Adrenal gland (tissue), 12 donors: ENCODE results near the gene ZNF792. TPM values are rescaled to one million over a fixed set of nuclear protein-coding genes. Genes with fewer than 3 reads are reported as not detected.
A peak's percentile ranks its signal among the peaks of the same experiment; 100 is the strongest.
"Not testable (repeated sequence)": the region's sequence is repeated elsewhere in the genome, so short reads cannot be mapped to it uniquely, and the experiment has no call there.

Experiments used
- DNase-seq, 7 donors: peaks; one replicate each; pipeline ENCODE4 v3.0.0-alpha.2; 2019 to 2020
- H3K27ac ChIP-seq, 5 donors: fragments of 200-600 bp; sonication (generic) in 4 of 5; 1 replicate in 3 of 5; 2 replicates in 2 of 5; pipeline versions ENCODE4 v1.5.1 to v1.8.0; 2016 to 2020; ENCODE audit warnings: mild to moderate bottlenecking in 1 of 5
- H3K27me3 ChIP-seq: fragments of 200-600 bp; 2 replicates; pipeline ENCODE4 v1.8.0; 2021
- H3K36me3 ChIP-seq, 2 donors: fragments of 200-600 bp; replicated peaks in 1 of 2; 1 replicate in 1 of 2; 2 replicates in 1 of 2; pipeline versions ENCODE4 v1.5.1 to v1.8.0; 2018 to 2022
- H3K4me1 ChIP-seq, 2 donors: fragments of 200-600 bp; replicated peaks in 1 of 2; 1 replicate in 1 of 2; 2 replicates in 1 of 2; pipeline versions ENCODE4 v1.5.1 to v1.8.0; 2018 to 2021
- H3K4me3 ChIP-seq, 4 donors: fragments of 200-600 bp; sonication (generic) in 3 of 4; one replicate each; pipeline ENCODE4 v1.5.1; 2016 to 2018
- H3K9me3 ChIP-seq, 3 donors: fragments of 200-600 bp; sonication (generic) in 1 of 3; replicated peaks in 1 of 3; 1 replicate in 2 of 3; 2 replicates in 1 of 3; pipeline versions ENCODE4 v1.5.1 to v1.8.0; 2016 to 2021
- POLR2A ChIP-seq, 2 donors: fragments of 450-650 bp; IDR thresholded peaks; one replicate each; pipeline ENCODE4 v1.6.1; 2017; ENCODE audit warnings: antibody characterized with exemption in 2 of 2, mild to moderate bottlenecking in 2 of 2, moderate library complexity in 1 of 2
- WGBS, 4 donors: extraction: QIAGEN DNeasy Blood & Tissue Kit in 2 of 4; methylation state at CpG; one replicate each; pipeline versions ENCODE4 v1.1.5 to v1.1.7; 2013 to 2017; 5-methylcytosine and 5-hydroxymethylcytosine counted together
- intact Hi-C, 2 donors: fragments of 100-400 bp; cut with DNase I; formaldehyde crosslinking; loops; one replicate each; pipeline versions ENCODE4 v1.14.1 to v1.15.0; 2022 to 2023
- polyA plus RNA-seq, 3 donors: library from polyadenylated mRNA; stranded (reverse); fragments of 200-250 nt in 2 of 3; fragments of 350-450 nt in 1 of 3; fragmentation: Illumina TruSeq in 1 of 3; extraction: RNeasy Lipid Tissue Mini Kit (QIAGEN cat#74804) in 1 of 3; gene quantifications; one replicate each; pipeline ENCODE4 v1.2.3, GENCODE V29; 2013 to 2014
- total RNA-seq, 9 donors: library from RNA; depleted of rRNA in 4 of 9; stranded (reverse); fragments of >200 nt in 4 of 9; fragments of 120-200 nt in 1 of 9; fragmentation: NEBNext Ultra II Directional in 1 of 9; extraction: Animal tissue kit (Norgen Biotek cat#: 25700) in 1 of 9; gene quantifications; one replicate each; pipeline versions ENCODE4 v1.1.0 to v1.2.4, GENCODE V29; 2013 to 2023
- TF ChIP-seq, protein P1 (sequence below), 6 experiments: fragments of 450-650 bp in 4 of 6; fragments of 200-600 bp in 2 of 6; sonication (generic) in 1 of 6; IDR thresholded peaks; 1 replicate in 5 of 6; 2 replicates in 1 of 6; pipeline versions ENCODE4 v1.5.1 to v1.8.0; 2016 to 2021; ENCODE audit warnings: antibody characterized with exemption in 6 of 6, mild to moderate bottlenecking in 2 of 6, moderate library complexity in 1 of 6
- donor health status: healthy with polysubstance abuse.
- donor health status: Bipolar disorder and iron deficiency.
- donor health status: DM: yes; HTN: yes; CAD: no.
- donor health status: DM: no; HTN: no; CAD: no.
- donor health status: DM: no; HTN: no; CAD: no.
- donor health status: DM: yes; HTN: yes; CAD: no.

The ZNF792 gene
- total and polyA plus RNA-seq, 12 donors: 0.61 to 8.4 (median 6.5) TPM

DNA sequence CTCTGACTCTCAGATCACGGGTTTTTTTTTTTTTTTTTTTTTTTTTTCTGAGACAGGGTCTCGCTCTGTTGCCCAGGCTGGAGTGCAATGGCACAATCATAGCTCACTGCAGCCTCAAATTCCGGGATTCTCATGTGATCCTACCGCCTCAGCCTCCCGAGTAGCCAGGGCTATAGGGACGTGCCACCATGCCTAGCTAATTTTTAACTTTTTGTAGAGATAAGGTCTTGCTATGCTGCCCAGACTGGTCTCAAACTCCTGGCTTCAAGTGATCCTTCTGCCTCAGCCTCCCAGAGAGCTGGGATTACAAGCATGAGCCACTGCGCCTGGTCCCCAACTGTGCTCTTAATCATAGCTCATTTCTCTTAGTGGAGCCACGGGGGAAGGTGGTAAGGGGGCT, 31.5 kb upstream of the ZNF792 start:
- intact Hi-C loops: no loop called here
- Histone ChIP-seq H3K27ac (no peak overlapping the region), H3K4me3 (no peak overlapping the region), H3K9me3 (no peaks in the 10 kb centered on the region), H3K4me1 (peaks cover 7 to 29% of the 10 kb centered on the region in 2 donors), H3K36me3 (no peaks in the 10 kb centered on the region), H3K27me3 (no peaks in the 10 kb centered on the region)
- 92 to 94% (median 93%) methylated on average over 7 to 8 of the region's 8 CpGs for WGBS, 4 donors
- TF ChIP-seq POLR2A (IDR thresholded peaks at IDR 0.05): no peak
- TF ChIP-seq, protein P1, sequence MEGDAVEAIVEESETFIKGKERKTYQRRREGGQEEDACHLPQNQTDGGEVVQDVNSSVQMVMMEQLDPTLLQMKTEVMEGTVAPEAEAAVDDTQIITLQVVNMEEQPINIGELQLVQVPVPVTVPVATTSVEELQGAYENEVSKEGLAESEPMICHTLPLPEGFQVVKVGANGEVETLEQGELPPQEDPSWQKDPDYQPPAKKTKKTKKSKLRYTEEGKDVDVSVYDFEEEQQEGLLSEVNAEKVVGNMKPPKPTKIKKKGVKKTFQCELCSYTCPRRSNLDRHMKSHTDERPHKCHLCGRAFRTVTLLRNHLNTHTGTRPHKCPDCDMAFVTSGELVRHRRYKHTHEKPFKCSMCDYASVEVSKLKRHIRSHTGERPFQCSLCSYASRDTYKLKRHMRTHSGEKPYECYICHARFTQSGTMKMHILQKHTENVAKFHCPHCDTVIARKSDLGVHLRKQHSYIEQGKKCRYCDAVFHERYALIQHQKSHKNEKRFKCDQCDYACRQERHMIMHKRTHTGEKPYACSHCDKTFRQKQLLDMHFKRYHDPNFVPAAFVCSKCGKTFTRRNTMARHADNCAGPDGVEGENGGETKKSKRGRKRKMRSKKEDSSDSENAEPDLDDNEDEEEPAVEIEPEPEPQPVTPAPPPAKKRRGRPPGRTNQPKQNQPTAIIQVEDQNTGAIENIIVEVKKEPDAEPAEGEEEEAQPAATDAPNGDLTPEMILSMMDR (IDR thresholded peaks at IDR 0.05): no peak
- no peak for DNase-seq

DNA sequence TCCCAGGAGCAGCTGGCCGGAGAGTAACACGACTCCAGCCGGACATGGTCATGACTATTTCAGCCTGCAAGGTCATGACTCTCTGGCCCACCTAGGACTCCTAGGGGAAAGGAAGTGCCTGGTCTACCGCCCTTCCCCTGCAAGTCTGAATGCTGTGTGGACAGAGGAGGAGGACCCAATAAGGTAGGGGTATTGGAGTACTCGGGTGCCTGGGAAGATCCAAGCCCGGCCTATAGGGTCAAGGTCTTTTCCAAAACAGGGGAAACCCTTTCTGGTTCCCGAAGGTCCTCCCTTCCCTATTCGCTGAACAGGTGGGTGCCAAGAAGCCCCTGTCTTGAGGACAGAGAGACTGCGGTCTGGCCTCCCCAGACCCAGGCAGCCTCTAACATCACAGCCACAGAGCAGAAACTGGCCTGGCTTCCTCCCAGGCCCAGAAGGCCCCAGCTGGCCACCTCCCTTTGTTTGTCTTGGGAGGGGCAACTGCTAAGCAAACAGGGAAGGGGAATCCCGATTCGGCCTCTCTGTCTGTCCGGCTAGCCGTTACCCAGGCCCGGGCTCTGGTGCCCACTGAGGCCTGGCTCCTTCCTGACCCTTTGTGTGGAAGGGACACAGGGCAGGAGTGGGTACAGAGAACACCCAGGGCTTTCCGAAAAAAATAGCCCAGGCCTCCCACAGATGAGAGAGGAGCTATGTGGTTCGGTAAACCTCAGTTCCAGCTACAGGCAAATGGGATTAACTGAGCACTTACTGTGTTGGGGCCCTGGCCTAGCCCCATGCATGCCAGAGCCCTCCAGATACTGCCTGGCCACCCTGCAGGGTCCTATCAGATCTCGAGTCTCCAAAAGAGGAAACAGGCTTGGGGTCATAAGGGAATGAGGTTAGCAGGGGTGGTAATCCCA, 30.9 kb upstream of the ZNF792 start:
- H3K9me3 ChIP-seq: no peaks in the 10 kb centered on the region
- H3K27ac ChIP-seq: peak overlapping the region in 4 of 5 donors; percentile 27 to 74 (median 38)
- DNase-seq: no peak
- intact Hi-C loops: no loop called here
- H3K4me3 ChIP-seq: no peak overlapping the region
- peaks cover 7 to 29% of the 10 kb centered on the region in 2 donors for H3K4me1 ChIP-seq
- H3K27me3 ChIP-seq: no peaks in the 10 kb centered on the region
- 60 to 80% (median 67%) methylated on average over 14 to 17 of the region's 17 CpGs for WGBS, 4 donors
- H3K36me3 ChIP-seq: no peaks in the 10 kb centered on the region
- TF ChIP-seq, protein P1 (IDR thresholded peaks at IDR 0.05): no peak
- TF ChIP-seq POLR2A (IDR thresholded peaks at IDR 0.05): no peak

DNA sequence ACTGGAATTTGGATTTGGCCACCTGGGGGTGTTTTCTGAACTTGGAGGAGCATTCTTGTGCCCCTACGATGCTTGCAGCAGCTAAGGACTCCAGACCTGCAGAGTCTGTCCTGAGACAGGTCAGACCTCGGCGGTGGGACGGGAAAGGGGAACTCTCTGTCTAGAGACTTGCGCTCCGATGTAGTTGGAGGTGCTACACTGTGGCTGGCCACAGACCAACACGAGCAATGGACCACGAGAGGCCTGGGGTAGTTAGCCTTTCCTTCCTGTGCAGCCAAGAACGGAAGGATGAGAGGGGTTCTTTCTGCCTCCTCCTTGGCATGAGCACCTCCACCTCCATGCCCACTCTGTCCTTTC, 30.2 kb upstream of the ZNF792 start:
- Histone ChIP-seq H3K36me3 (no peaks in the 10 kb centered on the region), H3K27me3 (no peaks in the 10 kb centered on the region), H3K4me1 (peaks cover 3 to 25% of the 10 kb centered on the region in 2 donors), H3K4me3 (no peak overlapping the region), H3K9me3 (no peaks in the 10 kb centered on the region), H3K27ac (peak overlapping the region in 1 of 5 donors; percentile 74)
- TF ChIP-seq POLR2A (IDR thresholded peaks at IDR 0.05): no peak
- TF ChIP-seq, protein P1 (IDR thresholded peaks at IDR 0.05): no peak
- intact Hi-C loops: no loop called here
- no peak for DNase-seq
- 60 to 82% (median 75%) methylated on average over 6 to 9 of the region's 9 CpGs for WGBS, 4 donors

DNA sequence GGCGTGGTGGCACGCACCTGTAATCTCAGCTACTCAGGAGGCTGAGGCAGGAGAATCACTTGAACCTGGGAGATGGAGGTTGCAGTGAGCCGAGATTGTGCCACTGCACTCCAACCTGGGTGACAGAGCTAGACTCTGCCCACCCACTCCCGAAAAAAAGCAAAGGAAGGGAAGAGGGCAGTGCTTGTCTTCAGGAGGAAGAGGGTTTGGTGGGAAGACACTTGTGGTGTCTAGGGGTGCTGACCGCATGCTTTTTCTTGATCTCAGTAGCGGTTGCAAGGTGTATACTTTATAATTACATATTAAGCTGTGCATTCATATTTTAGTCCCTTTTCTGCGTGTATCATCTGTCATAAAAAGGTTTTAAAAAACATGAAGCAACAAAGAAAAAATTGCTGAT, 28.6 kb upstream of the ZNF792 start:
- 73 to 93% (median 85%) methylated on average over 7 of the region's 7 CpGs for WGBS, 4 donors
- H3K9me3 ChIP-seq, DNase-seq, H3K4me3 ChIP-seq, H3K36me3 ChIP-seq, intact Hi-C loops, H3K27ac ChIP-seq, H3K27me3 ChIP-seq: not testable (repeated sequence)
- H3K4me1 ChIP-seq: peaks cover 0 to 14% of the 10 kb centered on the region in 2 donors
